Right cardiac atrium (tissue), 5 donors: Measurements from ENCODE around the gene PGBD1. TPM values are rescaled to one million over a fixed set of nuclear protein-coding genes. Genes with fewer than 3 reads are reported as not detected.

ENCODE experiments used
- ATAC-seq, 2 donors: fragments of 200-7000 bp; cut with Tn5 transposase; one replicate each; pipeline versions ENCODE4 v1.8.0 to v1.9.1; 2020; ENCODE audit warnings: moderate library complexity in 2 of 2, mild to moderate bottlenecking in 1 of 2
- DNase-seq, 3 donors: peaks; one replicate each; pipeline ENCODE4 v3.0.0-alpha.2; 2020
- H3K27ac ChIP-seq: one replicate; pipeline ENCODE4 v1.5.1; 2013; ENCODE audit warnings: mild to moderate bottlenecking, low read length, control low read depth, moderate library complexity
- H3K27me3 ChIP-seq: one replicate; pipeline ENCODE4 v1.6.1; 2013; ENCODE audit not compliant: control insufficient read depth, insufficient read depth
- H3K4me1 ChIP-seq: one replicate; pipeline ENCODE4 v1.6.1; 2013; ENCODE audit warnings: low read length; ENCODE audit not compliant: control insufficient read depth, insufficient read depth
- H3K4me3 ChIP-seq: one replicate; pipeline ENCODE4 v1.5.1; 2013; ENCODE audit warnings: low read length, control low read depth
- H3K9me3 ChIP-seq: one replicate; pipeline ENCODE4 v1.6.1; 2013; ENCODE audit warnings: low read length; ENCODE audit not compliant: control insufficient read depth
- WGBS: extraction: QIAGEN DNeasy Blood & Tissue Kit; methylation state at CpG from one replicate; pipeline ENCODE4 v1.1.7; 2013; 5-methylcytosine and 5-hydroxymethylcytosine counted together
- intact Hi-C, 4 donors: fragments of 100-400 bp; cut with DNase I; formaldehyde crosslinking; loops; one replicate each; pipeline versions ENCODE4 v1.11.0 to v1.14.0; 2022 to 2023
- polyA plus RNA-seq: library from polyadenylated mRNA; stranded (reverse); fragments of 200-250 nt; gene quantifications from one replicate; pipeline ENCODE4 v1.2.3, GENCODE V29; 2013
- total RNA-seq, 4 donors: library from RNA; stranded (reverse); fragmentation: NEBNext Ultra II Directional; extraction: Animal tissue kit (Norgen Biotek cat#: 25700); gene quantifications; one replicate each; pipeline ENCODE4 v1.2.1, GENCODE V29; 2021
- donor health status: healthy with polysubstance abuse.
- donor health status: DM: no; HTN: yes; CAD: no.
- donor health status: DM: no; HTN: no; CAD: no.
- donor health status: DM: no; HTN: yes; CAD: no; lungs with severe emphysema.
- donor health status: DM: yes; HTN: yes; CAD: no.

The PGBD1 gene
- total and polyA plus RNA-seq, 5 donors, result 2.3 to 3.6 (median 3.2) TPM

GRCh38 chr6:28349892-28350737, 68.7 kb downstream of the PGBD1 start, which contains the start of gene ZKSCAN3:
Gene ZKSCAN3, plus strand, starts transcription at chr6:28349947. Its CDS starts 9,640 bp downstream, at chr6:28359587.
- intact Hi-C loops, result loop anchor here in 3 of 4 donors (10.0 kb wide), 3 partner anchors 75 to 1865 kb away; partner anchors contain the start of gene TRIM26 (in 1 of the 3)
- DNase-seq (peak; percentile 82 to 94 (median 93)), ATAC-seq (peak; percentile 94 to 98)
- Histone ChIP-seq H3K27ac (peak within 1 kb of the TSS; percentile 96), H3K27me3 (no peaks in the 10 kb centered on the region), H3K9me3 (no peaks in the 10 kb centered on the region), H3K4me3 (peak within 1 kb of the TSS; percentile 87), H3K4me1 (peaks cover 3% of the 10 kb centered on the region)
- WGBS, result 2% methylated on average over 30 of the region's 30 CpGs

- H3K4me1 ChIP-seq, result peaks cover 6% of the 10 kb centered on the region
- H3K27ac ChIP-seq, result no peak overlapping the region
- WGBS, result 53% methylated on average over 2 of the region's 2 CpGs
- DNase-seq (no peak), ATAC-seq (no peak)
- no peaks in the 10 kb centered on the region for H3K9me3 ChIP-seq
- no peaks in the 10 kb centered on the region for H3K27me3 ChIP-seq
- intact Hi-C loops, result loop anchor here in 3 of 4 donors (10.0 kb wide), 2 partner anchors 76 to 216 kb away; no protein-coding TSS in a partner anchor
- H3K4me3 ChIP-seq, result peak overlapping the region; percentile 87
Measured at GRCh38 chr6:28351087-28351486, 69.7 kb downstream of the PGBD1 start.

GRCh38 chr6:28351493-28351925, 70.1 kb downstream of the PGBD1 start:
- no peak overlapping the region for H3K27ac ChIP-seq
- no peak for ATAC-seq
- no peaks in the 10 kb centered on the region for H3K9me3 ChIP-seq
- intact Hi-C loops, result loop anchor here in 3 of 4 donors (10.0 kb wide), 2 partner anchors 77 to 217 kb away; no protein-coding TSS in a partner anchor
- 55% methylated on average over 2 of the region's 2 CpGs for WGBS
- H3K27me3 ChIP-seq, result no peaks in the 10 kb centered on the region
- DNase-seq, result no peak
- peaks cover 6% of the 10 kb centered on the region for H3K4me1 ChIP-seq
- peak overlapping the region; percentile 2 for H3K4me3 ChIP-seq

Other genes with a start within 250 kb of the PGBD1 start
- under 1 TPM; 0.28 to 0.83 (median 0.47) TPM for gene ZNF165, start 201.0 kb upstream of the PGBD1 start, total RNA-seq
- 0.36 TPM for gene ZNF165, start 201.0 kb upstream of the PGBD1 start, polyA plus RNA-seq
- gene ZSCAN16, start 157.0 kb upstream of the PGBD1 start, total RNA-seq, result 1 to 10 TPM; 2.5 to 3.2 (median 2.8) TPM
- 2.9 TPM for gene ZSCAN16, start 157.0 kb upstream of the PGBD1 start, polyA plus RNA-seq
- gene ZKSCAN8, start 139.7 kb upstream of the PGBD1 start, total RNA-seq, result 10 to 100 TPM; 15.2 to 18.2 (median 16.3) TPM
- 5.5 TPM for gene ZKSCAN8, start 139.7 kb upstream of the PGBD1 start, polyA plus RNA-seq
- 10 to 100 TPM in 1 of 4 donors, 1 to 10 TPM in 3; 8.4 to 11.3 (median 8.8) TPM for gene ZSCAN9, start 56.3 kb upstream of the PGBD1 start, total RNA-seq
- 8.7 TPM for gene ZSCAN9, start 56.3 kb upstream of the PGBD1 start, polyA plus RNA-seq
- gene ZKSCAN4, start 29.3 kb upstream of the PGBD1 start, total RNA-seq, result 1 to 10 TPM; 3.3 to 4.0 (median 3.6) TPM
- gene ZKSCAN4, start 29.3 kb upstream of the PGBD1 start, polyA plus RNA-seq, result 1.5 TPM
- 1 to 10 TPM; 6.1 to 6.4 (median 6.2) TPM for gene NKAPL, start 22.3 kb upstream of the PGBD1 start, total RNA-seq
- 5.5 TPM for gene NKAPL, start 22.3 kb upstream of the PGBD1 start, polyA plus RNA-seq
- 10 to 100 TPM; 12.0 to 20.2 (median 15.2) TPM for gene ZSCAN26, start 14.4 kb upstream of the PGBD1 start, total RNA-seq
- gene ZSCAN26, start 14.4 kb upstream of the PGBD1 start, polyA plus RNA-seq, result 11.4 TPM
- gene ZSCAN31, start 54.6 kb downstream of the PGBD1 start, total RNA-seq, result 10 to 100 TPM in 2 of 4 donors, 1 to 10 TPM in 2; 8.3 to 18.4 (median 10.2) TPM
- 3.9 TPM for gene ZSCAN31, start 54.6 kb downstream of the PGBD1 start, polyA plus RNA-seq
- 1 to 10 TPM; 4.1 to 7.2 (median 6.0) TPM for gene ZKSCAN3, start 68.4 kb downstream of the PGBD1 start, total RNA-seq
- gene ZKSCAN3, start 68.4 kb downstream of the PGBD1 start, polyA plus RNA-seq, result 1.7 TPM
- 1 to 10 TPM; 3.6 to 4.2 (median 3.9) TPM for gene ZSCAN12, start 118.2 kb downstream of the PGBD1 start, total RNA-seq
- gene ZSCAN12, start 118.2 kb downstream of the PGBD1 start, polyA plus RNA-seq, result 1.4 TPM
- 1 to 10 TPM; 1.8 to 2.9 (median 2.0) TPM for gene ZSCAN23, start 161.9 kb downstream of the PGBD1 start, total RNA-seq
- 0.48 TPM for gene ZSCAN23, start 161.9 kb downstream of the PGBD1 start, polyA plus RNA-seq
- not detected for gene GPX6, start 234.2 kb downstream of the PGBD1 start, total RNA-seq
- not detected for gene GPX6, start 234.2 kb downstream of the PGBD1 start, polyA plus RNA-seq
- gene GPX5, start 244.3 kb downstream of the PGBD1 start, total RNA-seq, result not detected
- gene GPX5, start 244.3 kb downstream of the PGBD1 start, polyA plus RNA-seq, result not detected